Measurements from ENCODE around the gene QKI.

Gene QKI

GRCh38 chr6:163490826-163491577 lies 76.5 kb downstream of the QKI start:
- DNase-seq = no peak

GRCh38 chr6:163491737-163492300 lies 77.3 kb downstream of the QKI start:
- no peak for DNase-seq

GRCh38 chr6:163494279-163494727 lies 79.8 kb downstream of the QKI start:
- DNase-seq = no peak

- no peak for DNase-seq
Measured at GRCh38 chr6:163496205-163496604, 81.7 kb downstream of the QKI start.

GRCh38 chr6:163500105-163500504 lies 85.6 kb downstream of the QKI start:
- DNase-seq = no peak

- DNase-seq = no peak
Measured at GRCh38 chr6:163501026-163501425, 86.5 kb downstream of the QKI start.

GRCh38 chr6:163501439-163501838 lies 86.9 kb downstream of the QKI start:
- DNase-seq = no peak

GRCh38 chr6:163504984-163505640 lies 90.6 kb downstream of the QKI start:
- no peak for DNase-seq

GRCh38 chr6:163507965-163508364 lies 93.4 kb downstream of the QKI start:
- DNase-seq = no peak

- DNase-seq = no peak
Measured at GRCh38 chr6:163513003-163513402, 98.5 kb downstream of the QKI start.

GRCh38 chr6:163513570-163514166 lies 99.2 kb downstream of the QKI start:
- no peak for DNase-seq

GRCh38 chr6:163516908-163517307 lies 102.4 kb downstream of the QKI start:
- no peak for DNase-seq

- no peak for DNase-seq
Measured at GRCh38 chr6:163520956-163521355, 106.4 kb downstream of the QKI start.

GRCh38 chr6:163522033-163522432 lies 107.5 kb downstream of the QKI start:
- no peak for DNase-seq

GRCh38 chr6:163525926-163526325 lies 111.4 kb downstream of the QKI start:
- DNase-seq = no peak

GRCh38 chr6:163526346-163526745 lies 111.8 kb downstream of the QKI start:
- no peak for DNase-seq

GRCh38 chr6:163527291-163527690 lies 112.8 kb downstream of the QKI start:
- no peak for DNase-seq

GRCh38 chr6:163529605-163530004 lies 115.1 kb downstream of the QKI start:
- no peak for DNase-seq

- DNase-seq = no peak
Measured at GRCh38 chr6:163530406-163530805, 115.9 kb downstream of the QKI start.

GRCh38 chr6:163531122-163531521 lies 116.6 kb downstream of the QKI start:
- no peak for DNase-seq

GRCh38 chr6:163532526-163533078 lies 118.1 kb downstream of the QKI start:
- no peak for DNase-seq

GRCh38 chr6:163533443-163533842 lies 118.9 kb downstream of the QKI start:
- no peak for DNase-seq

- no peak for DNase-seq
Measured at GRCh38 chr6:163536770-163537169, 122.3 kb downstream of the QKI start.

GRCh38 chr6:163538331-163538730 lies 123.8 kb downstream of the QKI start:
- no peak for DNase-seq

All from activated T-cell treated with anti-CD3 and anti-CD28 coated beads for 4 hours (primary cell).